Stimulated activated CD4-positive, alpha-beta T cell treated with anti-CD3 and anti-CD28 coated beads, Interleukin-4, amount 100 ng/mL, for 48 hours (primary cell): ENCODE results near the gene ZFP36L2.

ENCODE experiments used
- DNase-seq, 2 donors: peaks; one replicate each; pipeline ENCODE4 v3.0.0-alpha.2; 2020; ENCODE audit warnings: low read depth in 2 of 2

ZFP36L2 gene

GRCh38 chr2:43246641-43247040 lies 20.2 kb upstream of the ZFP36L2 start:
- DNase-seq: no peak

- no peak for DNase-seq
Observed at GRCh38 chr2:43241558-43241957, 15.2 kb upstream of the ZFP36L2 start.

GRCh38 chr2:43240766-43241150 lies 14.4 kb upstream of the ZFP36L2 start:
- DNase-seq: no peak

- DNase-seq: no peak
Observed at GRCh38 chr2:43239981-43240765, 13.8 kb upstream of the ZFP36L2 start.

GRCh38 chr2:43238813-43239212 lies 12.4 kb upstream of the ZFP36L2 start:
- DNase-seq: no peak

GRCh38 chr2:43238176-43238575 lies 11.8 kb upstream of the ZFP36L2 start:
- DNase-seq: no peak

- no peak for DNase-seq
Observed at GRCh38 chr2:43233218-43234212, 7.1 kb upstream of the ZFP36L2 start.

GRCh38 chr2:43230951-43231827 lies 4.8 kb upstream of the ZFP36L2 start:
- no peak for DNase-seq

- no peak for DNase-seq
Observed at GRCh38 chr2:43230351-43230885, 4.0 kb upstream of the ZFP36L2 start.

GRCh38 chr2:43228756-43229659 lies 2.6 kb upstream of the ZFP36L2 start:
- no peak for DNase-seq

GRCh38 chr2:43228321-43228751 lies 1.9 kb upstream of the ZFP36L2 start:
- DNase-seq: no peak

GRCh38 chr2:43227830-43228281 lies 1.4 kb upstream of the ZFP36L2 start:
- no peak for DNase-seq

GRCh38 chr2:43226955-43227829 lies 786 bp upstream of the ZFP36L2 start:
- DNase-seq: peak; percentile 62 to 63

- DNase-seq: peak; percentile 50 to 56
Observed at GRCh38 chr2:43225788-43226557, 433 bp downstream of the ZFP36L2 start.

- peak; percentile 54 to 56 for DNase-seq
Observed at GRCh38 chr2:43225093-43225787, 1.2 kb downstream of the ZFP36L2 start.

- peak; percentile 26 to 31 for DNase-seq
Observed at GRCh38 chr2:43224571-43225092, 1.8 kb downstream of the ZFP36L2 start.

- DNase-seq: peak; percentile 53 to 65
Observed at GRCh38 chr2:43224131-43224570, 2.3 kb downstream of the ZFP36L2 start.
